Activated CD4-positive, alpha-beta T cell treated with anti-CD3 and anti-CD28 coated beads, Interleukin-2, Interleukin-6, amounts not matched to agents 100 ng/mL and 50 ng/mL, durations not matched to agents 16 hours and 8 hours (primary cell): ENCODE measurements around the gene MEF2A.
"Not testable (repeated sequence)": the region's sequence is repeated elsewhere in the genome, so short reads cannot be mapped to it uniquely, and the experiment has no call there.

Experiments used
- DNase-seq: peaks from one replicate; pipeline ENCODE4 v3.0.0-alpha.2; 2020

The MEF2A gene

DNA sequence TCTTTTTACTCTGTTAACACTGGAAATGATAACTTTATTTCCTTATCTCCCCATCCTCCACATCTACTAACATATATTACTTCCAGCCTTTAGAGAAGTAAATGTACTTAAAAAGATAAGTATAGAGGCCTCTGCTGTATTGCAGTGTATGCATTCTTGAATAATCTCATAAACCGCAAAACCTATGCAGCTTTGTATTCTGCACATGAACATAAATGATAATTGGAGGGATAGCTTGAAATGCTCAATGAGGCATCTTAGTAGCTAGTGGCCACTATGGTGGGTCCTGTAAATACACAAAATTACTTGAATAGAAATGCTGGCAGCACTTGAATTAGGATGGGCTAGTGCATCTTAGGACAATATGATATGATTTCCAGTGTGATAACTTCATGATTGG lies 90.4 kb downstream of the MEF2A start:
- DNase-seq = no peak

DNA sequence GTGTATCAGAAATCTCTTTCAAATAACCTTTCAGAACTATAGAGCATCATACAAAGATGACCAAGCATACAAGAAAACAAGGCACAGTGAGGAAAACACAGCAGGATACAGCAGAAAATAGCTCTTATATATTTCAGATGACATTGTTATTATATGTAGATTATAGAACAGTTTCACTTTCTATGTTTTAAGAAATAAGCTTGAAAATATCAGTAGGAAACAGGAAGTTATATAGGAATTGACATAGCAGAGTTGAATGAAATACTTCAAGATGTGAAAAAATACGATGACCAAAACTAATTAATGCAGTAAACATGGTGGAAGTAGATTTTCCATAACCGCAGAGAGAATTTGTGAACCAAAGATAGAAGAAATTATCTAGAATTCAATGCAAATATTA lies 92.2 kb downstream of the MEF2A start:
- DNase-seq = no peak

DNA sequence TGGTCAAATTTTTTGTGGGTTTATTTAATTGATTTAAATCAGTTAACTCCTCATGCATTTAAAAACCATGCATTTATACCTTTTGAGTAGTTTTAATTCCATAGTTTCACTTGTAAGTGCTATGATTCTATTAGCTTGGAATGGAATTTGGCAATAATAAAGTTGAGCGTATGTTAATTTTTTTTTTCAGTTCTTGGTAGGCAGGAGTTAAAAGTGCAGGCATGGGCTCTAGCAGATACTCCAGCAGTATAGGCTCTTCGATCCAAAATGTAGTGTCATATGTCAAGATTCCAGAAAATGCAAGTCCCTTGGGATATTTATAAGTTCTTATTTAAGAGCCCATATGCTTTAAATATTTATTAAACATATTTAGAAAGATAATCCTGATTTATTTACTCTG lies 97.1 kb downstream of the MEF2A start:
- DNase-seq = no peak

DNA sequence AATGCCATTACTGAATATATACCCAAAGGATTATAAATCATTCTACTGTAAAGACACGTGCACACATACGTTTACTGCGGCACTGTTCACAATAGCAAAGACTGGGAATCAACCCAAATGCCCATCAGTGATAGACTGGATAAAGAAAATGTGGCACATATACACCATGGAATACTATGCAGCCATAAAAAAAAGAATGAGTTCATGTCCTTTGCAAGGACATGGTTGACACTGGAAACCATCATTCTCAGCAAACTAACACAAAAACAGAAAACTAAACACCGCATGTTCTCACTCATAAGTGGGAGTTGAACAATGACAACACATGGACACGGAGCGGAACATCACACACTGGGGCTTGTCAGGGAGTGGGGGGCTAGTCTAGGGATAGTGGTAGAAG lies 100.3 kb downstream of the MEF2A start:
- not testable (repeated sequence) for DNase-seq

DNA sequence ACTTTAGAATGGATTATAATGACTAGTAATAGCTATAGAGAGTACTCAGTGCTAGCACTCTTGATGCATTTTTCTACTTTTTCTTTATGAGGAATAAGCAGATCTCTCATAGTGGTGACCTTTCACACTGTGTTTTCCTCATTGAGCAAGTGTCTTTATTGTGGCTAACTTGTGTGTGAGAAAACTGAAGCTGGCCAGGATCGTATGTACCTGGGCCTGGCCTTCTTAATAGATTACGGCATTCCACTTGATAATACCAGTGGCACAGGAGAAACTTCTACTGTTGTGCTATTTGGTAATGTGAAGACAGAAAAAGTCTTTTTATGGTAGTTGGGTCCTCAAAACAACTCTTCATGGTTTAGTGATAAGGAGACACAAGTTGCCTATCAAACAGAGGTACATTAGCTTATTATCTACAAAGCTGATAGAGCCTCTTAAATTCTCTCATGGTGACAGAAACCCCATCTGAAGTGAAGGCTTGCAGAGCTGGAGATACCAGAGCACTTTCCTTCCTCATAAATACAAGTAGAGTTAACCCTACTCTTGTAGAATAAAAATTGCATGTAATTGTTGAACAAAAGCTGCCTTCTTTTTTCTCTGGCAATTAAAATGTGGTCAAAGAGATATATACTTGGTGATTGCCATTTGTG lies 102.9 kb downstream of the MEF2A start:
- DNase-seq = no peak

DNA sequence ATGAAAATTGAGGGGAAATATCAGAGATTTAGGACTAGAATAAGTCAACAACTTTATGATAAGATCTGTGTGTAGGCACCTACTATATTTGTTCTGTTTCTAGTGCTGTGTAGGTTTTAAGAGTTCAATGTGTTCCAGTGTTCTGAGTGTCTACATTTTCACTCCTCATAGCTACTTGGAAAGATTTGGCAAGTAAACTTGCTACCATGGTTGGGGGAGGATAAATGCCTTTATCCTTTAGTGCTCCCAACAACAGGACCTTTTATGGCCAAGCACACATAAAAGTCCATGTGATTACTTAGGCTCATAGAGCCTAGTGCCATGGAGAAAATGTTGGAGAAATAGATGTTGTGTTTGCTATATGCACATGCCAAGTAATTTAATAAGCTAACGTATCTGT lies 103.5 kb downstream of the MEF2A start:
- DNase-seq = no peak

DNA sequence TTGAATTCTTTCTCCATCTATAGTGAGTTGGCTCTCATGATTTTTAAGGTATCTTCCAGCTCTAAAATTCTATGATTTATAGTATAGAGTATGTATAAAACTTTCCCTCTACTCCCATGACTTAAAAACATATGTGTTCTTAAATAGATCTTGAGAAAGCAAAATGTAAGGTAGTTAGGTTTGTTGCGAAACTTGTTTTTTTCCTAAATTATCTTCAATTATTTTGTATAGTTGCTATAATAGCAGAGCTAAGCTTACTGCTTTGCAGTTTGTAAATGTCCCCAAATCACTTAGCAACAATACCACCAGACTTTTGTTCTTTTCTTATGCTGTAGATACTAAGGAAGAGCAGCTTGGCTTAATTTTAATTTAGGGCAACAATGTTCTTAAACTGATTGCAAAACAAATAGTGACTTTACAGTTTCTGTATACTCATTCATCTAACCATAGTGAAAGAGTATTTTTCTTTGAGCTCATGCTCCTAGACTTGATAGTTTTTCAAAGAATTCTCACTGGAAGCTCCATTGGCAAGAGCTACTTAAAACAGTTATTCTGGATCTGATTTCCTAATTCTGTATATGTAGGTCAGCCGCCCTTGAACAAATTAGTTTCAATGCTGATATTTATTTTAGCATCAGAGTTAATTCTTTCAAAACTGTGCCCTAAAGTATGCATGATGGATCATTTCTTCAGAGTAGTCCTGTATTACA lies 106.3 kb downstream of the MEF2A start:
- no peak for DNase-seq

DNA sequence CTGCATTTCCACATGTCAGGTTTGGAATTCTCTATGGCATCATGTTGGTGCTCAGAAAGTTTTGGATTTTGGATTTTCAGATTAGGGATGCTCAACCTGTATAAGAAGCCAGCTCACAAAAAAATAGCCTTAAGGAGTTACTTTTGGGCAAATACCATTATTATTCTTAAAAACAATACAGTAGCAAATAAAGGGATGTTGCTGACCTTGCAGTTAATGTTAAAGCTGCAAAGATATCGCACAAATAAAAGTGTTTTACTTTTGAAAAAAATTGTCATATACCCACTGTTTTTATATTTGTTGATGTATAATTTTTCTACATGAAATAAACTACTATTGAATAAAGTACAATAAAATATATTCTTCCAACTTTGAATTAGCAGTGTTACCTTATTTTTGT lies 107.3 kb downstream of the MEF2A start:
- no peak for DNase-seq

DNA sequence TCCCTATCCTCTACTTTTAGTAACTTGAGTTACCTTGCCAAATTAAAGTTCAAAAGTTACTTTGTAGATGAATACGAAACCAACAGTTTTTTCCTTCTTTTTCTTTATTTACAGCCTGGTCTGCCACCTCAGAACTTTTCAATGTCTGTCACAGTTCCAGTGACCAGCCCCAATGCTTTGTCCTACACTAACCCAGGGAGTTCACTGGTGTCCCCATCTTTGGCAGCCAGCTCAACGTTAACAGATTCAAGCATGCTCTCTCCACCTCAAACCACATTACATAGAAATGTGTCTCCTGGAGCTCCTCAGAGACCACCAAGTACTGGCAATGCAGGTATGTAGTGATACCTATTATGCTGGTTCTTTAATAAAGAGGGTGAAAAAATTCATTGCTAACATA lies 108.5 kb downstream of the MEF2A start:
- DNase-seq = no peak

DNA sequence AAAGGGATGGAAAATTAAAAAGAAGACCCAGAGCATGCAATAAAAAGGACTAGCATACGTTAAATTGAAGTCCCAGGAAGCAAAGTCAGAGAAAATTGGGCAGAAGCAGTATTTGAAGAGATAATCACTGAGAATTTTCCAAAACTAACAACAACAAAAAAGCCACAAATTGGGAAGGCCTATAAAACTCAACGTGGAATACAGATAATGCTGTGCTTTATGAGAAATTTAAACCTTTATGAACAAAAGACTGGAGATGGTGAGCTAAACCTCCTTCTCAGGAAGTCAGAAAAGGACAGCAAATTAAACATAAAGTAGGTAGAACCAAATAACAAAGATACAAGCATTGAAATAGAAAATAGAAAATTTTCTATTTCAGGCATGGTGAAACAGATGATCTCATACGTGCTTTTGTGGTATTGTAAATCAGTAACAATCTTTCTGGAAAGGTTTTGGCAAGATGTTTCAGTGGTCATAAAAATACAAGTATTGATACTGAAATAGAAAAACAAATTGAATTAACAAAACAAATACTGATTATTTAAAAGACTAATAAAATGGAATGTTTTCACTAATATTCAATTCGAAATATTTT lies 111.9 kb downstream of the MEF2A start:
- no peak for DNase-seq

DNA sequence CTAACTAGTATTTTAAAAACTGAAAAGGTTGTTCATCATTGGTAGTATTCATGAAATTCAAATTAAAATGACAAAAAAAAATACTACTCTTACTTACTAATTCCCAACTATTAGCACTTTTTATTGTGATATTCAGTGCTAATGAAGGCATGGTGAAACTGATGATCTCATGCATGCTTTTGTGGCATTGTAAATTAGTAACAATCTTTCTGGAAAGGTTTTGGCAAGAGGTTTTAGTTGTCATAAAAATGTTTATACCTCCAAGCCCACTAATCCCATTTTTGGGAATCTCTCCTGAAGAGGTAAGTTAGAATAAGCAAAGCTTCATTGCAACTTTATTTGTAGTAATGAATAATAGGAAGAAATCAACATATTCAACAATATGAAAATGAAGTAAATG lies 114.5 kb downstream of the MEF2A start:
- no peak for DNase-seq

DNA sequence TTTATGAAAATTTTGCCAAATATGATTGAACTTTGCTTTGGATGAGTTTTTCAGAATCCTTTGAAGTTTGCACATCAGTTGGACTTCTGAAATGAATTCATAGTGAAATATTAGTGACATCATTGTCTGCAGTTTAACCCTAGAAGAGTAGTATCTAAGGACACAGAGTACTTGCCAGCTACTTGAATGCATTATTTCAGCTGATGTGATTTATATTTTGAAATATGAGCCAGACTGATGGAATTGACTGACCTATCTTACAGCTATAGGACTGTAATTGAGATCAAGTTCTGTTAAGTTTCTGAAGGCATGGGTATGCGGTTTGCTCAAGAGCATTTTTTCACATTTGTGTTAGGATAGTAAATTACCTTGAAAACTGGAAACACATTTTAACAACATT lies 116.2 kb downstream of the MEF2A start:
- DNase-seq = no peak

DNA sequence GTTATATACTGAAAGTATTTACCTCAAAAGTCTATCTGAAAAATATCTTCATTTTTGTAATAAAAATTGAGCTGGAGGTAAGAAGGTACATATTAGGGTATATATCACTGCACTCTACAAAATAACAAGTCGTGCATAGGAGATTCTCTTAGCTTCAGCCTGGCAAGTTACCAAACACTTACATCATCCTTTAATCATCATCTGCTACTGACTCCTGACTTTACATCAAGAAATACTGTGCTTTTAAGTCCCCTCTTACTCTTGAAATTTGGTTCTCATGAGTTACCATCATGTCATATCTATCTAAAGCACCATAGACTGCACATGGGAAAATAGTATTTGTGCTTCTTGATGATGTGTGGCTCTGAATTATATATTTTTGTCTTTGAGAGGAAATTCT lies 116.7 kb downstream of the MEF2A start:
- peak; percentile 13 for DNase-seq

DNA sequence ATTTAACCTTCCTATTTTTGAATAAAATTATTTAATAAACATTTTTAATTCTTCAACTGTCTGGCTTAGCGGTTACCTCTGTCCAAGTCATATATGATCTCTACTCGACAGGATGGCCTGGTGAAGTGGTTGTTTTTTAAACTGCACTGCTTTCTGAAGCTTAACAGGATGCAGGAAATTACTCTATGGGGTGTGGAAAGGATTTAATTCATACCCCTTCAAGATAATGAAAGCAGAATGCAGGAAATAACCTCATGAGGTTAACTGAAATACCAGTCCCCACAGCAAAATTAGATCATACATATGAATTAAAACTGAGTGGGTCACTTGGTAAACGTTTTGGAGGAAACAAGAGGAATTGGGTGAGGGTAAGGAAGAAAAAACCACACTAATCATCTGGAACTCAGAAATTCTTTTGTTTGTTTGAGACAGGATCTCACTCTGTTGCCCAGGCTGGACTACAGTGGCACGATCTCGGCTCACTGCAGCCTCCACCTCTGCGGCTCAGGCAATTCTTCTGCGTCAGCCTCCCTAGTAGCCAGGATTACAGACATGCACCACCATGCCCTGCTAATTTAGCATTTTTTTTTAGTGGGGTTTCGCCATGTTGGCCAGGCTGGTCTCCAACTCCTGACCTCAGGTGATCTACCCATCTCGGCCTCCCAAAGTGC lies 117.4 kb downstream of the MEF2A start:
- DNase-seq = peak; percentile 41

DNA sequence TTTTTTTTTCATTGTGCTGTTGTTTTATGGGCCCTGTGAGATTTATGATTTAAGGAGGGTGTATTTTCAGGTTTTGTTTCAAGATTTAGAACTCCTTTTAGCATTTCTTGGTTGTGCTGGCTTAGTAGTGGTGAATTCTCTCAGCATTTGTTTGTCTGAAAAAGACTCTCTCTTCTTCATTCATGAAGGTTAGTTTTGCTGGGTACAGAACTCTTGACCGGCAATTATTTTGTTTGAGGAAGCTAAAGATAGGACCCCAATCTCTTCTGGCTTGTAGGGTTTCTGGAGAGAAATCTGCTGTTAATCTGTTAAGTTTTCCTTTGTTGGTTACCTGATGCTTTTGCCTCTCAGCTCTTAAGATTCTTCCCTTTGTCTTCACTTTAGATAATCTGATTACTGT lies 120.5 kb downstream of the MEF2A start:
- DNase-seq = no peak

DNA sequence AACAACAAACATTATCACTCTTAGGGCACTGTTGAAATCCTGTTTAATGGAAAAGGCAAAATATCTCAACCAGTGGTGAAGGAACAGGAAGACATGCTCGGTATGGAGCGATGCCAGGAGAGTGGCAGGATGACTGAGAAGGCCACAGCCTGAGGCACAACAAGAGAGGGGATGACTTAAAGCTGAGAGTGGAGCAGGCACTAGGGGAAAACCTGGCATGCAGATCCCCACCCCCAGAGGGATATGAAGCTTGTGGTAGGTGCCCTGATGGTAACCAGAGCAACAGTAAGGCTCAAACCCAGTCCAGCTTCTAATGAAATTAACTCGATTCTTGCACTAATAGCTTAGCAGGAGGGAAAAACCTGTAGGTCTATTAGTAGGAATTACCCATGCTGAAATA lies 127.0 kb downstream of the MEF2A start:
- DNase-seq = no peak

DNA sequence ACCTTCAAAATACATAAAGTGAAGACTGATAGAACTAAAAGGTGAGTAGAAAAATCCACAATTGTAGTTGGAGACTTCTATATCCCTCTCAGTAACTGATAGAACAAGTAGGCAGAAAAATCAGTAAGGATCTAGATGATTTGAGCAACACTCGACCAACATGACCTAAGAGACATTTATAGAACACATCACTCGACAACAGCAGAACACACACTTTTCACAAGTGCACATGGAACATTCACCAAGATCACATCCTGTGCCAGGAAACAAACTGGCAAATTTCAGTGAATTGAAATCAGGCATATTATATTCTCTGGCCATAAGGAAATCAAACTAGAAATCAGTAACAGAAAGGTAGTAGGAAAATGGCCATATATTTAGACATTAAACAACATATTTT lies 130.3 kb downstream of the MEF2A start:
- DNase-seq = no peak

DNA sequence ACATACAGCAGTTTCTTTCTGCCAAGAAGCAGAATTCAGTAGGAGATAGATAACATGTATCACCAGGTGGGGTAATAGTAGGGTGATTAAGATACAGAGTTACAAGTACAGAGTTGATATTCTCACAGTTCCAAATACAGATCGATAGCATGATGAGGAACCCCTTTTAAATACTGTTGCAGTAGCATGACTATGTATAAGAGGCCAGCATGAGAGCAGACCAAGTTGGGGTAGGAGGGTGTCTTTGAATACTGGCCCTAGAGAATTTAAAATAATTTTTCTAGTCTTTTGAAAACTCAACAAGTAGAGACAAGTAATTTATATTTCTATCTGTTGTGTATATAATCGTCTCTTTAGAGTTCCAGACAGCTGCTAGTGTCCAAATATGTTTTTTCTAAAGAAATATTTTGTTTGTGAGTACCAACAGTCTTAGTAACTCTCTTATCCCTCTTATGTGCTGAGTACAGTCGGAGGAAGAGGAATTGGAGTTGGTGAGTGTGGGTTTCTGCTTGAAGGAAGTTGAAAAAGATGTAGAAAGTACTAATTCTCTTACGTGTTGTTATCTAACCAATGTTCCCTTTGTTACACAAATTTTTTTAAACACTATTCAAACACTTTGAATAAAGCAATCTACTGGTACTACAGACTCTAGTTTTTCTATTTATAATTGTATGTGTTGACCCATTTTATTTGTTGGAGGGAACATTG lies 137.3 kb downstream of the MEF2A start:
- no peak for DNase-seq

DNA sequence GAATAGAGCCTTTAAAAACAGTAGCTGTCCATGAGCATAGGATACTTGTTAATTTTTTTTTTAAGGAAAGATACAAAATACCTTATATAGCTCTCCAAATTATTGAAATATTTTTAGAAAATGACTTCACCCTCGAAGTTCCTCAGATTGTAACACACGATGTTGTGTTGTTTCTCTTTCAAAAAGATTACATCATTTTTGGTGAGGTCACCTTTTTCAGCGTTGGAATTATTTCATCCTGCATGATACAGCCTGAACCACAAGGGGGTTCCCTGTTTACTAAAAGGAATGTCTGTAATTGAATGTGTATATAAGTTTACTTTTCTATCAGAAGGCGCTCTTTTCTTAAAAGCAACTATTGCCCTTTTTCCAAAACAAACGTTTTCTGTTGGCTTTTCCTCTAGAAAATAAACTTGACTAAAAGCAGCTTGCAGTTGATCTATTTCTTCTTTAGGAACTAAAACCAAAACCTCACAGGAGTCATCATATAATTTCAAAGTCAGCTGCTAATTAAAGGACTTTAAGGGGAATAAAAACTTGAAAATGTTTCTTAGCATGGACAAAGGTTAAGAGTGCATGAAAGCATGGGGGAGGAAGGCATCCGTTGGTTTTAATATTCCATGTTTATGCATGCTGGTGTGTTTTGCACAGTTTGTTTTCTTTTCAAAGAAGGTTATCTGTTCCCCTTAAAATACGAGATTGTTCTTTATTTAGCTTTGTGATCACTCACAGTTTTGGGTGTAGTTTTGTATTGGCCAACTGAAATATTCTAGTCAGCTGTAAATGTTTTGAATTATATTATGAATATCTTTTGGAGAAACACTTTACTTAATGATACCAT lies 138.0 kb downstream of the MEF2A start:
- peak; percentile 55 for DNase-seq

DNA sequence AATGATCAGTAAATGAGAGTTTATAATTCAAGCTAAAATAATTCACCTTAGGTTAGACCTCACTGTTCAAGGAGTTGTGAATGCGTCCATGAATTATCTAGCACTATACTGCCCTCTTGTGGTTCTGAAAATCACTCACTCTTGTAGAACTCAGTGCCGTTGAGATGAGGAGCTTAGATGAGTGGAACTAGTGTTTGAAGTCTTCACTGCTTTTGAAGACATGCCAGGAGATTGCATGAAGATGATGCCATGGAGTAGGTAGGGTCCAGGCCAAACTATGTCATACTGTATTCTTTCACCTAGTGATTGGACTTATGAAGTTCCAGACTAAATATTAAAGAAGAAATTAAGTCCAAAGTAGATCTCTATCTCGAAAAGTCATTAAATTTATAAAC lies 138.7 kb downstream of the MEF2A start:
- DNase-seq = peak; percentile 84

DNA sequence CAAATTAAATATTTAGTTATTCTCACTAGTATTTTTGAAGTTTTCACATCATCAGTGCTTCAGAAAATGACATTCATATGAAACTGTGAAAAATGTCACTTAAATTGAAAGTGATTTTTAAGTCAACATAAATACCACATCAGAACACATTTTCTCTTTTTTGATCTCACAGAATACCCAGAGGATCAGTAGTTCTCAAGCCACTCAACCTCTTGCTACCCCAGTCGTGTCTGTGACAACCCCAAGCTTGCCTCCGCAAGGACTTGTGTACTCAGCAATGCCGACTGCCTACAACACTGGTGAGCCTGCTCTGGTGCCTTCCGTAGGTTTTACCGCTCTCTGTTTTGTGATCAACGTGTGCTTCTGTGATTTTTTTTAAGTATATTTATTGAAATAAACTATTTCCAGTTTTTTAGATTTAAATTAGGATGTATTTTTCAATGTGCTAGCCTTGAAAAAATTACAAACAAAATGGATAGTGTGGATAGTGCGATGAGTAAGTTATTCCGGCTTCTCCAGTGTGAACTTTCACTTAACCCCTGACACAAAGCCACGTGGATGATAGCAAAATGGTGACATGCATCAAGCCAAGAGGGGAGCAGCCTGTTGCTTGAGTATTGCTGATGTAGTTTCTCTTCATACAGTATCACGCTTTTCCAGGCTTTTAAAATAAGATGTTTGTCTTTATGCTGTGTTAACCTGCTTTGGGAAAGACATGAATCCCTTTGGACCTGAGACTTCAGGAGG lies 140.9 kb downstream of the MEF2A start:
- DNase-seq = peak; percentile 69
